H1 (cell line): ENCODE results near the gene ZNF385B. TPM values are rescaled to one million over a fixed set of nuclear protein-coding genes. Genes with fewer than 3 reads are reported as not detected.

Experiments
- CTCF ChIA-PET: fragments of 300-600 bp; sonication (Branson Sonifier 250); formaldehyde crosslinking; loops from one replicate; lab custom pipeline; 2021; ENCODE audit not compliant: partially characterized antibody; lab: Charles Lee
- POLR2A ChIA-PET: fragments of 300-600 bp; sonication (Branson Sonifier 250); formaldehyde crosslinking; loops from one replicate; lab custom pipeline; 2021; ENCODE audit warnings: inconsistent platforms; ENCODE audit not compliant: partially characterized antibody; lab: Charles Lee
- DNase-seq, 2 experiments: peaks; one replicate each; pipeline versions ENCODE4 v3.0.0 to v3.0.0-alpha.2; 2010 to 2022; ENCODE audit warnings: low spot score in 2 of 2, low read depth in 1 of 2, mixed read lengths in 1 of 2
- FAIRE-seq: peaks from 2 replicates; lab custom pipeline; 2011; peaks lifted over from hg19 to GRCh38; lab: Jason Lieb, UNC
- H2AFZ ChIP-seq: 2 replicates; pipeline ENCODE4 v1.8.1; 2012; ENCODE audit warnings: low read length, inconsistent platforms
- H2AK5ac ChIP-seq: 2 replicates; pipeline ENCODE4 v1.6.1; 2013; ENCODE audit warnings: low read depth, low read length
- H2BK120ac ChIP-seq: replicated peaks from 2 replicates; pipeline ENCODE3; 2013; ENCODE audit warnings: low read depth, low read length, inconsistent platforms
- H2BK12ac ChIP-seq: 2 replicates; pipeline ENCODE4 v1.6.1; 2013; ENCODE audit warnings: low read depth, low read length
- H2BK15ac ChIP-seq: 2 replicates; pipeline ENCODE4 v1.6.1; 2013; ENCODE audit warnings: low read length
- H2BK20ac ChIP-seq: 2 replicates; pipeline ENCODE4 v1.6.1; 2013; ENCODE audit warnings: low read length
- H2BK5ac ChIP-seq: 2 replicates; pipeline ENCODE4 v1.6.1; 2013; ENCODE audit warnings: low read depth, low read length
- H3K14ac ChIP-seq: 2 replicates; pipeline ENCODE4 v1.6.1; 2013; ENCODE audit warnings: inconsistent platforms; ENCODE audit not compliant: insufficient read length
- H3K18ac ChIP-seq: 2 replicates; pipeline ENCODE4 v1.6.1; 2013; ENCODE audit warnings: low read length; ENCODE audit errors: extremely low read depth
- H3K23ac ChIP-seq: 2 replicates; pipeline ENCODE4 v1.6.1; 2013; ENCODE audit warnings: inconsistent platforms; ENCODE audit not compliant: insufficient read length
- H3K23me2 ChIP-seq: 2 replicates; pipeline ENCODE4 v1.6.1; 2013; ENCODE audit warnings: low read depth, low read length
- H3K27ac ChIP-seq: 2 replicates; pipeline ENCODE4 v1.6.1; 2011; ENCODE audit warnings: low read depth, low read length, inconsistent platforms
- H3K27me3 ChIP-seq, 4 experiments: replicated peaks in 1 of 4; 1 replicate in 1 of 4; 2 replicates in 3 of 4; pipeline versions ENCODE4 v1.6.1 to v1.8.1; 2011 to 2013; ENCODE audit warnings: low read length in 3 of 4, mild to moderate bottlenecking in 3 of 4, inconsistent platforms in 2 of 4, mixed read lengths in 2 of 4, moderate library complexity in 1 of 4; ENCODE audit not compliant: control insufficient read depth in 3 of 4, insufficient read depth in 3 of 4; ENCODE audit errors: extremely low read depth in 1 of 4
- H3K36me3 ChIP-seq, 4 experiments: 2 replicates each; pipeline versions ENCODE4 v1.6.1 to v1.8.1; 2011 to 2013; ENCODE audit warnings: mild to moderate bottlenecking in 4 of 4, low read length in 3 of 4, moderate library complexity in 2 of 4, control low read depth in 1 of 4, inconsistent platforms in 1 of 4; ENCODE audit not compliant: insufficient read depth in 4 of 4, control insufficient read depth in 2 of 4
- H3K4ac ChIP-seq: replicated peaks from 2 replicates; pipeline ENCODE3; 2013; ENCODE audit warnings: low read length, low read depth, mixed read lengths, inconsistent platforms; ENCODE audit not compliant: insufficient read length
- H3K4me1 ChIP-seq, 4 experiments: replicated peaks in 1 of 4; 1 replicate in 1 of 4; 2 replicates in 3 of 4; pipeline versions ENCODE4 v1.6.1 to v1.8.1; 2011 to 2013; ENCODE audit warnings: low read length in 3 of 4, inconsistent platforms in 2 of 4, mixed read lengths in 1 of 4; ENCODE audit not compliant: insufficient read depth in 4 of 4, control insufficient read depth in 3 of 4
- H3K4me2 ChIP-seq, 2 experiments: 2 replicates each; pipeline versions ENCODE4 v1.6.1 to v1.8.1; 2011 to 2013; ENCODE audit warnings: low read depth in 2 of 2, low read length in 2 of 2, control low read depth in 1 of 2, inconsistent platforms in 1 of 2, mild to moderate bottlenecking in 1 of 2; ENCODE audit not compliant: insufficient read depth in 1 of 2
- H3K4me3 ChIP-seq, 4 experiments: fragments of 200-600, 300-600 bp in 1 of 4; sonication (generic), shearing (Covaris generic), sonication (Bioruptor Twin) in 1 of 4; 2 replicates each; pipeline versions ENCODE4 v1.5.1 to v1.8.1; 2011 to 2016; ENCODE audit warnings: low read length in 4 of 4, low read depth in 3 of 4, control low read depth in 2 of 4, inconsistent platforms in 2 of 4, mild to moderate bottlenecking in 2 of 4, mixed read lengths in 1 of 4, moderate library complexity in 1 of 4; ENCODE audit not compliant: insufficient read depth in 2 of 4; ENCODE audit errors: extremely low read depth in 1 of 4
- H3K56ac ChIP-seq: replicated peaks from 2 replicates; pipeline ENCODE3; 2013; ENCODE audit warnings: low read depth, mild to moderate bottlenecking, mixed read lengths, low read length, inconsistent platforms; ENCODE audit not compliant: insufficient read length
- H3K79me1 ChIP-seq: 2 replicates; pipeline ENCODE4 v1.6.1; 2013; ENCODE audit warnings: low read depth, low read length, control low read depth
- H3K79me2 ChIP-seq, 2 experiments: 2 replicates each; pipeline versions ENCODE4 v1.6.1 to v1.8.1; 2012 to 2013; ENCODE audit warnings: low read length in 2 of 2, mild to moderate bottlenecking in 2 of 2, inconsistent platforms in 1 of 2; ENCODE audit not compliant: insufficient read depth in 2 of 2, control insufficient read depth in 1 of 2
- H3K9ac ChIP-seq, 4 experiments: replicated peaks in 1 of 4; 1 replicate in 1 of 4; 2 replicates in 3 of 4; pipeline versions ENCODE4 v1.6.1 to v1.8.1; 2011 to 2013; ENCODE audit warnings: low read depth in 3 of 4, low read length in 3 of 4, control low read depth in 2 of 4, mild to moderate bottlenecking in 2 of 4, moderate library complexity in 2 of 4, inconsistent platforms in 1 of 4; ENCODE audit errors: extremely low read depth in 1 of 4
- H3K9me3 ChIP-seq, 2 experiments: 2 replicates each; pipeline versions ENCODE4 v1.6.1 to v1.8.1; 2012 to 2013; ENCODE audit warnings: mild to moderate bottlenecking in 2 of 2, moderate library complexity in 2 of 2, control low read depth in 1 of 2, inconsistent platforms in 1 of 2, low read depth in 1 of 2, low read length in 1 of 2, mixed read lengths in 1 of 2; ENCODE audit not compliant: insufficient read depth in 2 of 2
- H4K20me1 ChIP-seq, 2 experiments: replicated peaks in 1 of 2; 2 replicates each; pipeline versions ENCODE3 to v1.8.1; 2011 to 2013; ENCODE audit warnings: inconsistent platforms in 2 of 2, low read length in 2 of 2, mild to moderate bottlenecking in 1 of 2; ENCODE audit not compliant: insufficient read depth in 2 of 2, control insufficient read depth in 1 of 2
- H4K5ac ChIP-seq: 2 replicates; pipeline ENCODE4 v1.6.1; 2013; ENCODE audit warnings: low read length, low read depth, mixed read lengths, inconsistent platforms; ENCODE audit not compliant: insufficient read length
- H4K8ac ChIP-seq: 2 replicates; pipeline ENCODE4 v1.8.0; 2013; ENCODE audit warnings: mild to moderate bottlenecking, moderate library complexity, low read length, inconsistent platforms; ENCODE audit not compliant: insufficient read depth; ENCODE audit errors: extremely low read depth
- H4K91ac ChIP-seq: replicated peaks from 2 replicates; pipeline ENCODE3; 2013; ENCODE audit warnings: low read length, mixed read lengths, inconsistent platforms; ENCODE audit not compliant: insufficient read length
- BACH1 ChIP-seq: IDR thresholded peaks from 2 replicates; pipeline ENCODE4 v1.6.1; 2012; ENCODE audit warnings: low read length, improper control_type of control experiment
- CHD1 ChIP-seq: IDR thresholded peaks from 2 replicates; pipeline ENCODE4 v1.6.1; 2012; ENCODE audit warnings: low read depth, low read length, improper control_type of control experiment
- CREB1 ChIP-seq: IDR thresholded peaks from 2 replicates; pipeline ENCODE4 v1.6.1; 2012; ENCODE audit warnings: inconsistent platforms
- EP300 ChIP-seq, 2 experiments: IDR thresholded peaks; 1 replicate in 1 of 2; 2 replicates in 1 of 2; pipeline ENCODE4 v1.6.1; 2011 to 2012; ENCODE audit warnings: low read depth in 2 of 2, low read length in 2 of 2, mild to moderate bottlenecking in 2 of 2, borderline replicate concordance in 1 of 2, inconsistent platforms in 1 of 2, moderate library complexity in 1 of 2
- JUN ChIP-seq: IDR thresholded peaks from 2 replicates; pipeline ENCODE4 v1.6.1; 2011; ENCODE audit warnings: low read depth, mild to moderate bottlenecking, improper control_type of control experiment, low read length
- MAFK ChIP-seq: IDR thresholded peaks from 2 replicates; pipeline ENCODE4 v1.6.1; 2012; ENCODE audit warnings: low read depth, mild to moderate bottlenecking, improper control_type of control experiment, low read length
- PHF8 ChIP-seq: fragments of 200-600 bp; sonication (generic); conservative IDR thresholded peaks from 2 replicates; pipeline ENCODE4 v1.7.1; 2012; ENCODE audit warnings: low read depth, mild to moderate bottlenecking, inconsistent platforms, low read length, moderate library complexity
- POLR2A ChIP-seq, 2 experiments: IDR thresholded peaks; 1 replicate in 1 of 2; 2 replicates in 1 of 2; pipeline ENCODE4 v1.6.1; 2011; ENCODE audit warnings: low read depth in 2 of 2, low read length in 2 of 2, mild to moderate bottlenecking in 2 of 2; ENCODE audit errors: control extremely low read depth in 1 of 2
- POU5F1 ChIP-seq: IDR thresholded peaks from 2 replicates; pipeline ENCODE4 v1.6.1; 2011; ENCODE audit warnings: low read depth, mild to moderate bottlenecking, low read length, moderate library complexity
- RNF2 ChIP-seq: fragments of 200-900, 300-1000 bp; sonication (generic); IDR thresholded peaks from 2 replicates; pipeline ENCODE4 v1.7.1; 2016; ENCODE audit warnings: borderline replicate concordance, low read depth, mild to moderate bottlenecking, antibody characterized with exemption, low read length; ENCODE audit not compliant: poor library complexity, severe bottlenecking; ENCODE audit errors: missing control alignments
- SP2 ChIP-seq: IDR thresholded peaks from 2 replicates; pipeline ENCODE4 v1.6.1; 2012; ENCODE audit warnings: mild to moderate bottlenecking, low read length, inconsistent platforms
- TAF1 ChIP-seq: IDR thresholded peaks from 2 replicates; pipeline ENCODE4 v1.6.1; 2011; ENCODE audit warnings: mild to moderate bottlenecking, low read depth, low read length
- TAF7 ChIP-seq: optimal IDR thresholded peaks from 2 replicates; pipeline ENCODE3; 2011; ENCODE audit warnings: low read depth, mild to moderate bottlenecking, inconsistent platforms, low read length, moderate library complexity, borderline replicate concordance
- TCF12 ChIP-seq: IDR thresholded peaks from 2 replicates; pipeline ENCODE4 v1.6.1; 2011; ENCODE audit warnings: low read depth, mild to moderate bottlenecking, low read length
- WGBS, 2 experiments: shearing (Covaris generic) in 1 of 2; methylation state at CpG; one replicate each; pipeline versions ENCODE4 v1.1.6 to v1.1.7; 2013 to 2015; ENCODE audit warnings: low lambda C conversion rate in 2 of 2, mixed read lengths in 2 of 2, inconsistent platforms in 1 of 2, low coverage in 1 of 2, missing lambda C conversion rate in 1 of 2; ENCODE audit not compliant: insufficient replicate concordance in 2 of 2, insufficient coverage in 1 of 2, insufficient read length in 1 of 2; ENCODE audit errors: extremely low coverage in 1 of 2, missing lambda C conversion rate in 1 of 2; 5-methylcytosine and 5-hydroxymethylcytosine counted together
- polyA plus RNA-seq, 7 experiments: library from polyadenylated mRNA; depleted of rRNA in 3 of 7; stranded (reverse) in 5 of 7; unstranded in 2 of 7; fragments of >200 nt in 5 of 7; fragments of 200-250 nt in 2 of 7; gene quantifications; 1 replicate in 5 of 7; 2 replicates in 1 of 7; 4 replicates in 1 of 7; pipeline versions ENCODE4 v1.2.1 to v1.2.3, GENCODE V29; 2011 to 2013; ENCODE audit warnings: missing spikeins in 2 of 7, mixed read lengths in 2 of 7
- total RNA-seq: library from RNA; stranded (reverse); fragmentation: NEBNext Ultra II Directional; extraction: Animal tissue kit (Norgen Biotek cat#: 25700); gene quantifications from 2 replicates; pipeline ENCODE4 v1.2.1, GENCODE V29; 2021

The ZNF385B gene
- total and polyA plus RNA-seq, 2 of the 8 experiments (the other 6 are each of a cell fraction or from before 2014, with no cell fraction given) = 1.1 to 3.7 TPM

DNA sequence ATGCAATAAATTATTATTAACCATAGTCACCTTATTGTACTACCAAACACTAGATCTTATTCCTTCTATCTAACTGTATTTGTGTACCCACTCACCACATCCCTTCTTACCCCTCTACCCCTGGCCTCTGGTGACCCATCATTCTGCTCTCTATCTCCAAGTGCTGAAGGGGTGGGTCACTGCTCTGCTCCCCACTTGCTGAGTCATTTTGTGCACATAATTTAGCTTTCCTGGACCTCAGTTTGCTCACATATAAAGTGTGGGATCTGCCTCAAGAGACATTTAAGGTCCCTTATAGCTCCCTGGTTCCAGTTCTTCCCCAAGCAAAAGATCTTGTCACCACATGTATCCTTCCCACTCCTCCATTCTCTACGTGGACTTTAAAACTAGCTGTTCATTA is 169.4 kb downstream of the ZNF385B start:
- H3K27ac ChIP-seq = no peak overlapping the region
- no peaks in the 10 kb centered on the region for H3K79me1 ChIP-seq
- H3K23ac ChIP-seq = no peak overlapping the region
- H3K56ac ChIP-seq = no peak overlapping the region
- H4K20me1 ChIP-seq = no peaks in the 10 kb centered on the region
- no peak overlapping the region for H3K14ac ChIP-seq
- no peaks in the 10 kb centered on the region for H3K36me3 ChIP-seq
- CTCF ChIA-PET = interaction anchor here (0.9 to 1.2 kb wide), 3 partner anchors 268 to 464 kb away, joined by 3 read pairs; no protein-coding TSS in a partner anchor
- no peak overlapping the region for H2BK15ac ChIP-seq
- no peaks in the 10 kb centered on the region for H3K4me1 ChIP-seq
- FAIRE-seq = peak; percentile 19
- H3K4me2 ChIP-seq = no peak overlapping the region
- no peak overlapping the region for H3K18ac ChIP-seq
- H4K91ac ChIP-seq = no peak overlapping the region
- H3K4me3 ChIP-seq = no peak overlapping the region
- no peak overlapping the region for H2BK120ac ChIP-seq
- H3K79me2 ChIP-seq = no peaks in the 10 kb centered on the region
- no peak overlapping the region for H3K9ac ChIP-seq
- no peak overlapping the region for H2BK20ac ChIP-seq
- H3K27me3 ChIP-seq = no peaks in the 10 kb centered on the region
- no peak overlapping the region for H2AK5ac ChIP-seq
- DNase-seq = no peak
- no peak overlapping the region for H4K8ac ChIP-seq
- H4K5ac ChIP-seq = no peak overlapping the region
- 88% methylated on average over 1 of the region's 1 CpG; no CpG with 5 or more reads in 1 of the 2 experiments for WGBS, 2 experiments
- H3K9me3 ChIP-seq = no peaks in the 10 kb centered on the region
- no peak overlapping the region for H2BK5ac ChIP-seq
- no peaks in the 10 kb centered on the region for H3K23me2 ChIP-seq
- POLR2A ChIA-PET = no interaction called here
- no peak overlapping the region for H2BK12ac ChIP-seq
- H2AFZ ChIP-seq = no peak overlapping the region
- H3K4ac ChIP-seq = no peak overlapping the region
- TF ChIP-seq CHD1 = no peak
- no peak for TF ChIP-seq TAF7
- TF ChIP-seq CREB1 = no peak
- TF ChIP-seq JUN = no peak
- no peak for TF ChIP-seq EP300 (IDR thresholded peaks at IDR 0.05; ENCODE audit: borderline replicate concordance in 1 of 2, low read depth in 2 of 2, low read length in 2 of 2)
- no peak for TF ChIP-seq TCF12
- no peak for TF ChIP-seq TAF1
- TF ChIP-seq MAFK = no peak
- no peak for TF ChIP-seq POU5F1
- no peak for TF ChIP-seq SP2
- TF ChIP-seq RNF2 = no peak
- TF ChIP-seq POLR2A (IDR thresholded peaks at IDR 0.05; ENCODE audit: control extremely low read depth in 1 of 2, low read depth in 2 of 2, low read length in 2 of 2) = no peak
- no peak for TF ChIP-seq PHF8
- no peak for TF ChIP-seq BACH1
